ENCODE data around the gene HIGD2A.
A peak's percentile ranks its signal among the peaks of the same experiment; 100 is the strongest.

The HIGD2A gene

DNA sequence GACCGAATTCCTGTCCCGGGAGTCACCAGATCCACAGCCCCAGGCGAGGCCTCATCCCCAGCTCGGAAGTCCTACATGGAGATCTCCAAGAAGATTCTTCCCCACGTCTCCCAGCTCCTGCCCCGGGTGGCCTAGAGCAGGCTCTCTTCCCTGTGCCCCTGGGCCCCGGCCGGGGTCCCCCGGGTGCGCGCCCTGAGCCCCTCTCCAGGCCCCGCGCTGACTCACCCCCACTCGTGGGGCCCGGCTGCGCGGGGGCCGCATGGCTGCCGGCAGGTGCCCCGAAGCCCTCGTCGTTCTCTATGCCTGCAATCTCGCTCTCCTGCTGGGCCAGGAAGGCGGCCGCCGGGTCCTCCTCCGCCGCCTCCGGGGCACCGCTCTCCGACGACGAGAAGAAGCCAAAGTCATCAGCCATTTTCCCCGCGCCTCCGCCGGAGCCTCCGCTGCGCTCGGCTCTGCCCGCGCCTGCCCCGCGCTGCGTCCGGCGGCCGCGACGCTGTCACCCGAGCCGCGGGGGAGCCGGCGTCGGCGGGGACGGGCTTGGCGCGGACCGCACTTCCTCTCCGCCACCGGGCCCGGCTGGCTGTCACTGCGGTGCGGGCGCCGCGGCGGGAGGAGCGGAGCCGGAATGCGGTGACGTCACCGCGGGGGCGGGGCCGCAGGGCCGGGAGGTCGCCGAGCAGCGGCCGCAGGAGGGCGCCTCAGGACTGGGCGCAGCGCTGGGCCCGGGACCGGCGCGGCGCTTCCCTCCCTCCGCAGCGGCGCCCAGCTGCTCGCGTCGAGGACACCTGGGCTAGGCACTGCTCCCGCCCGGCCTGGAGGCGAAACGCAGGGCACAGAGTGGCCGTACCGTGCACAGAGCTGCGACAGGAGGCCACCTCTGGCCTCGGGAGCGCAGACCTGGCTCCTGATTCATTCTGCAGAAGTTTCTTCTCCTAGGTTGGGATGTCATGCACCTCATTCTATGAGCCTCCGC lies 27.7 kb downstream of the HIGD2A start, which contains the start of gene CLTB:
Gene CLTB, minus strand, starts transcription at position 588 of the 973 bp plus-strand sequence. Its CDS starts 176 bp downstream, at position 412.
- DNase-seq (ENCODE audit: low read depth in 2 of 2): peak; percentile 77 to 85

DNA sequence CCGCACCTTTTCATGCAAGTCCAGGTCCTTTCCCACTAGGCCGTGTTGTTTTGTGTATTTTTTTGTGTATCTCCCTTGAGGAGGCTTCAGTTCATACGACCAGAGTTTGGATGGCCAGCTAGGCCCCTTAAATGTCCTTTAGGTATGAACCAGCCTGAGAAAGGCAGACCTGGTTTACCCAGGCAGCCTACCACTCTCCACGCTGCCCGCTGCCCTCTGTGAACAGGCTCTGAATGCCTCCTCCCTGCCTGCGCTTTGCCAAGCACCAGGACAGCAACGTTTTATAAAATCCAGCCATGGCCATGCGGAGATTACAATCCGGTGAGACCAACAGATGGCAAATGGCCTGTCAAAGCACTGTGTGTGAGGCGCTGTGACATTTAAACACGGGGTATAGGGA lies 28.4 kb downstream of the HIGD2A start:
- DNase-seq (ENCODE audit: low read depth in 2 of 2): no peak

DNA sequence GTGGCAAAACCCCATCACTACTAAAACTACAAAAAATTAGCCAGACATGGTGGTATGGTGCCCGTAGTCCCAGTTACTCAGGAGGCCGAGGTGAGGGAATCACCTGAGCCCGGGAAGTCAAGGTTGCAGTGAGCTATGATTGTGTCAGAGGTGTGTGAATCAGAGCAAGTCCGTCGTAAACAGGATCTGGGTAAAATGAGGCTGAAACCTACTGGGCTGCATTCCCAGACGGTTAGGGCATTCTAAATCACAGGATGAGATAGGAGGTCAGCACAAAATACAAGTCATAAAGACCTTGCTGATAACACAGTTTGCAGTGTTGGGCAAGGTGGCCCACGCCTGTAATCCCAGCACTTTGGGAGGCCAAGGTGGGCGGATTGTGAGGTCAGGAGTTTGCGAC lies 29.7 kb downstream of the HIGD2A start:
- DNase-seq (ENCODE audit: low read depth in 2 of 2): no peak

DNA sequence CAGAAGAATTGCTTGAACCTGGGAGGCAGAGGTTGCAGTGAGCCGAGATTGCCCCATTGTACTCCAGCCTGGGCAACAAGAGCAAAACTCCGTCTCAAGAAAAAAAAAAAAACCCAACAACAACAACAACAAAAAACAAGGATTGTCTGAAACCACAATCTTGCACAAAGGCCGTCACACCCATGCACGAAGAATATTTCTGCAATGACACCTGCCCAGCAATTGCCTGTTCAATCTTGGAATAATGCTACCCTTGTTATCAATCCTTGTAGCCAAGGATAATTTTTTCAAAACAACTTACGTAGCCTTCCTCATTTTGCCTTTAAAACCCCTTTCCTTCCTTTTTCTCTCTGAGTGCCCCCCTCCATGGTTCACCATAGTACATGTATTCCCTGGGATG lies 31.5 kb downstream of the HIGD2A start:
- DNase-seq (ENCODE audit: low read depth in 2 of 2): no peak

DNA sequence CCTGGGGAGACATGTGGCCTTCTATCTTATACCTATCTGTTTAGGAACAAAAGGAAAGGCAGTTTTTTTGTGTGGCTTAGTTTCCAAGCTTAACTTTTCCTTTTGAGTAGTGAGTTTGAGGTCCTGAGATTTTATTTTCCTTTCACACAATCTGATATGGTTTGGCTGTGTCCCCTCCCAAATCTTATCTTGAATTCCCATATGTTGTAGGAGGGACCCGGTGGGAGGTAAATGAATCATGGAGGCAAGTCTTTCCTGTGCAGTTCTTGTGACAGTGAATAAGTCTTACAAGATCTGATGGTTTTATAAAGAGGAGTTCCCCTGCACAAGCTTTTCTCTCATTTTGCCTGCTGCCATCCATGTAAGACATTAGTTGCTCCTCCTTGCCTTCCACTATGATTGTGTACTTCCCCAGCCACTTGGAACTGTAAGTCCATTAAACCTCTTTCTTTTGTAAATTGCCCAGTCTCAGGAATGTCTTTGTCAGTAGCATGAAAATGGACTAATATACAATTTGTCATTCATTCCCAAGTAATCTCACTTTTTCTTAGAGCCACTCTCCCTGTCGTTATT lies 32.5 kb downstream of the HIGD2A start:
- DNase-seq (ENCODE audit: low read depth in 2 of 2): no peak

DNA sequence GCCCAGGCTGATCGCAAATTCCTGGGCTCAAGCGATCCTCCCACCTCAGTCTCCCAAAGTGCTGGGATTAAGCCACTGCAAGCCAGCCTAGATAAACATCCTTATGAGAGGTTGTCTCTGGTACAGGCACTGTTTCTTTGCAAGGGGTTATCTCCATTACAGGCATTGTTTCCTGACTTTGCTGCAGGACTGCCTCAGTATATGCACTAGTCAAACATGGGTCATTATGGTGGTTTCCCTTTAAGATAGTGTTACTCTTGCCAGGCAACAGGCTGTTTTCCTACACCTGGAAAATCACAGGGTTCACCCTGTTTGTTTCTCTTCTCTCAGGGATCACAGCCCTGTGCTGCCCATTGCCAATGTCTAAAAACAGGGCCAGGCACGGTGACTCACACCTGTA lies 35.6 kb downstream of the HIGD2A start:
- DNase-seq (ENCODE audit: low read depth in 2 of 2): no peak

DNA sequence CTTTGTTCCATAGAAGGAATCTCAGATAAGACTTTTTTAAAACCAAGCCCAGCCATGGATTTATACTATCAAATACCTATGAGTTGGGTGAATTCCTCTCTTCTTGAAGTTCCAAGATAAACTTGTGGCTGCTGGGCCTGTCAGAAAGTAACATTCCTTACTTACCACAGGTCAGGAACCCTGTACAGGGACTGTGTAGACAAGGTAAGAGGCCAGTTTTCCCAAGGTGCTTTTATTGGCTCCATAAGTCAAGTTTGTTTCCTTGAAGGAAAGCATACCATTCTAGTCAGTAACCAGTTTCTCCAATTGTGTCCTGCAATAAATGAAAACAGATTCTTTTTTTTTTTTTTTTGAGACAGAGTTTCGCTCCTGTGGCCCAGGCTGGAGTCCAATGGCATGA lies 36.6 kb downstream of the HIGD2A start:
- no peak for DNase-seq (ENCODE audit: low read depth in 2 of 2)

DNA sequence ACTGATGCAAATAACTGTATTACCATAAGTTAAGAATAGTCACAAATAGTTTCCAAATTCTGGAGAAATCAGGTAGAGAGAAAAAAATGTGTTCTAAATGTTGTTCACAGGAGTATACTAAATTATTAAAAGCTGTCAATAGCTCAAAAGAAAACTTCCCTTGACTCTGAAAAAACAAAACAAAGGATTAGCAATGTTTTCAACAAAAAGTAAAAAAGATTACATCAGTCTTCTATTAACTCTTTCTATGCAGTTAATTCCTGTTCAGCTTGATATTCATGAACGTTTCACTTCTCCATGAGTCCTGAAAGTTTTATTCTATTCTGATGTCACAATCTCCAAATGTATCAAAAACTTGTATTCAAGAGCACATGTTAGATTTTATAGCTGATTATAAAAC lies 37.2 kb downstream of the HIGD2A start:
- no peak for DNase-seq (ENCODE audit: low read depth in 2 of 2)

DNA sequence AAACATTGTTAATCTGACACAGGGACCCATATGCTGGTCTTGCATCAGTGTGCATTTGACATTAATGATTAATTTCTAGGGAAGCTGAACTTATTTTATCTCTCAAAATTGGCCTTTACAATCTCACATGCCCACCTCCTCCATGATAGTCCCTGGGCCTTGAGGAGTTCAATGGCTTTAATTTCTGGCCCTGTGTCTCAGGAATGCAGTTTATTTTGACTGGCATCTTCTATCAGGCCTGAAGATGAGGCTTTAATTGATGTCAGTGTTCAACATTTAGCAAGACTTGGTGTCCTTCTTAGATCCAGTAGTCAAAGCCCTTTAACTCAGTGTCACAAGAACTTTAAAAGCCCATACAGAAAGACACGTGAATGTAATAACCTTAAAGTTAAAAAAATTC lies 38.3 kb downstream of the HIGD2A start:
- DNase-seq (ENCODE audit: low read depth in 2 of 2): no peak

DNA sequence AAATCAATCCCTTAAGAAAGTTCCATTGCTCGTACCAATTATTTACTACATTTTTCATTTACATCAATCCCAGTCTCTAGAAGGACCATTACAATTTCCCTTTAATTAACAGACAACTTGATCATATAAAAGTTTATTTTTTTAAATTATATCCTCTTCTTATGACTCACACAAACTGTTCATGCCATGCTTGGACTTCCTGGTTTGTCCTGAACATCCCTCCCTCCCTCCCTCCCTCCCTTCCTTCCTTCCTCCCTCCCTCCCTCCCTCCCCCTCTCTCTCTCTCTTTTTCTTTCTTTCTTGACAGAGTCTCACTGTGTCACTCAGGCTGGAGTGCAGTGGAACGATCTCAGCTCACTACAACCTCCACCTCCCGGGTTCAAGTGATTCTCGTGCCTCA lies 39.4 kb downstream of the HIGD2A start:
- DNase-seq (ENCODE audit: low read depth in 2 of 2): no peak

DNA sequence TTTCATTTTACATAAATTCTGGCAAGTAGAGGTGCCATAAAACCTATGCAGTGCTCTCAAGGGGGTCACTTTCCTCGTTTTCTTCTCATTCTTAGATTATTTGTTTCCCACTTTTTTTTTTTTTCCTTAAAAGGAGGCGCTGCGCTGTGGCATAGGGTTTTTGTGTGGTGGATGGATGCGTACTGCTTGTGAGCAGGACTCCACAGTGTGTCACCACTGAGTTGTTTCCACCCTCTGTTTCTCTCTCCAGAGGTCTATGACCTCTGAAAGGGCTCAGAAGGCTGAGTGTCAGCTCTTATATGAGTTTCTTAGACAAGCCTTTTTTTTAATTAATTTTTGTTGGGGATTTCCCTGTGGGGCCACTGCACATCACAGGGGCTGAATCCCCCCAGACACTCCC lies 41.4 kb downstream of the HIGD2A start:
- DNase-seq (ENCODE audit: low read depth in 2 of 2): no peak

DNA sequence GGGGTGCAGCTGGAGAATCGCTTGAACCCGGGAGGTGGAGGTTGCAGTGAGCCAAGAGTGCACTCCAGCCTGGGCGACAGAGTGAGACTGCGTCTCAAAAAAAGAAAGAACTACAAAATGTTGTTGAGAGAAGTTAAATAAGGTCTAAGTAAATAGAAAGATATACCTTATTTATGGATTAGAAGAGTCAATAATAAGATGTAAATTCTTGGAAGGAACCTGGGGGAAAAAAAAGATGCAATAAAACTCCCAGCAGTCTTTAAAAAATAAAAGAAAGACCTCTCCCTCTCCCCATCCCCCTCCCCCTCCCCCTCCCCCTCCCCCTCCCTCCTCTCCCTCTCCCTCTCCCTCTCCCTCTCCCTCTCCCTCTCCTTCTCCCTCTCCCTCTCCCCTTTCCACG lies 44.2 kb downstream of the HIGD2A start:
- DNase-seq (ENCODE audit: low read depth in 2 of 2): no peak

DNA sequence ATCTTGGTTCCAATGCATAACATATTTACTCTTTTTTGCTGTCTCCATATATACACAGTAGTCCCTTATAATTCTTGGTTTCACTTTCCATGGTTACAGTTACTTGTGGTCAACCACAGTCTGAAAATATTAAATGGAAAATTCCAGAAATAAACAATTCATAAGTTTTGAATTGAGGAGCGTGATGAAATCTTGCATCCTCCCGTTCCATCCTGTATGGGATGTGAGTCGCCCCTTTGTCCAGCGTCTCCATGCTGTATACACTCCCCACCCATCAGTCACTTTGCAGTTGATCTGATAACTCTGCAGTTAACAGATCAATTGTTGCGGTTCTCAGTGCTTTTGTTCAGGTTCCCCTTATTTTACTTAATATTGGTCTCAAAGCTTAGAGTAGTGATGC lies 48.1 kb downstream of the HIGD2A start:
- DNase-seq (ENCODE audit: low read depth in 2 of 2): no peak

DNA sequence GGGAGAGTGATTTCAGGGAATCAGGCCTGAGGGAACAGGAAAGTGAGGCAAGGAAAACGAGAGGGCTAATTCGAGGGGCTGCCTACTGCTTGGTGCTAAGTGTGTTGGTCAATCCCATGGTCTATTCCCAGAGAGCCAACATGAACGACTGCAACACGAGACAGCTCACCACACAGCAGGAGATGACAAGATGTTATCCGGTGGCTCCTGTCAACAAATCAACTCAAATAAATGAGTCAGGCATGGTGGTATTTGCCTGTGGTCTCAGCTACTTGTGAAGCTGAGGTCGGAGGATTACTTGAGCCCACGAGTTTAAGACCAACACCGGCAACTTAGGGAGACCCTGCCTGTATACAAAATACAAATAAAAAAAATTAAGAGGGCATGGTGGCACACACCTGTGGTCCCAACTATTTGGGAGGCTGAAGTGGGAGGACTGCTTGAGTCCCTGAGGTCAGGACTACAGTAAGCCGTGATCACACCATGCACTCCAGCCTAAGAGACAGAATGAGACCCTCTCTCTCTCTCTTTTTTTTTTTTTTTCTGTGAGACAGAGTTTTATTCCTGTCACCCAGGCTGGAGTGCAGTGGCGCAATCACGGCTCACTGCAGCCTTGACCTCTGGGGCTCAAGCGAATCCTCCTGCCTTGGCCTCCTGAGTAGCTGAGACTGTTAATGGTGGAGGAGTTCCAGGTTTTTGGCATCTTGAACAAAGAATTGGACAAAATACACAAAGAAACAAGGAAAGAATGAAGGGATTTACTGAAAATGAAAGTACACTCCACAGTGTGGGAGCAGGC lies 50.6 kb downstream of the HIGD2A start:
- DNase-seq (ENCODE audit: low read depth in 2 of 2): no peak
